Measurements from ENCODE around the gene PRAC1. TPM values are rescaled to one million over a fixed set of nuclear protein-coding genes. Genes with fewer than 3 reads are reported as not detected.
A peak's percentile ranks its signal among the peaks of the same experiment; 100 is the strongest.

Gene PRAC1
- total RNA-seq, 1 experiment from 2014 or later = not detected

DNA sequence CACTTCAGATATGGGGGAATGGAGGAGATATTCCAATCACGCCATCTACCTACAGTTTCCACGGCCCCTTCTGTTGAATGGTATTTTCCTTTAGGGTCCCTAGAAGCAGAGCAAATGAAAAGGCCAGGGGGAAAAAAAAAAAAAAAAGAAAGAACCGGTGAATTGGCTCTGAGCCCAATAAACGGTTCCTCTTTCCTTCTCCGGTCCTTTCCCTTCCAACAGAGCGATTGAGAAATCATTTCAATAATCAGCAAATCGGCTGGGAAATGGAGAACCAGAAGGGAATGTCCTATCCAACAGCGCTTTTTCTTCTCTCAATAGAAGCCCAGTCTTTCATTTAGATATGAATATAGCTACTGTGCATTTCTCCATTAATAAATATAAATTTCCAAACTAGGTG is 33.0 kb upstream of the PRAC1 start:
- Histone ChIP-seq H2BK12ac (ENCODE audit: insufficient read length, low read depth, low read length) (no peak overlapping the region), H2BK20ac (ENCODE audit: low read depth, low read length, poor library complexity, severe bottlenecking) (no peak overlapping the region), H3K4ac (ENCODE audit: low read depth, low read length) (no peak overlapping the region), H3K4me2 (ENCODE audit: insufficient read depth, insufficient read length, low read length) (peak overlapping the region; percentile 34), H2AK5ac (ENCODE audit: insufficient read length, low read length) (no peak overlapping the region), H3K18ac (ENCODE audit: insufficient read length, low read depth, low read length) (no peak overlapping the region), H3K56ac (ENCODE audit: insufficient read length, low read depth, low read length) (no peak overlapping the region), H2BK120ac (ENCODE audit: low read depth, low read length, poor library complexity, severe bottlenecking) (no peak overlapping the region), H3K23ac (ENCODE audit: insufficient read length, low read depth, low read length) (no peak overlapping the region), H3K23me2 (ENCODE audit: insufficient read length, low read depth, low read length, poor library complexity, severe bottlenecking) (no peaks in the 10 kb centered on the region), H3K79me1 (ENCODE audit: insufficient read depth, low read depth, low read length, poor library complexity, severe bottlenecking) (no peaks in the 10 kb centered on the region), H2BK5ac (ENCODE audit: insufficient read length, low read length) (no peak overlapping the region), H2AFZ (ENCODE audit: low read length) (no peak overlapping the region), H4K91ac (ENCODE audit: insufficient read length, low read depth, low read length) (no peak overlapping the region), H4K20me1 (ENCODE audit: control insufficient read depth, insufficient read depth, insufficient read length) (no peaks in the 10 kb centered on the region), H2BK15ac (ENCODE audit: low read depth, low read length) (no peak overlapping the region), H3T11ph (ENCODE audit: low read length) (no peak overlapping the region), H4K5ac (ENCODE audit: insufficient read length, low read depth, low read length) (no peak overlapping the region), H3K9me3 (ENCODE audit: control insufficient read depth, low read depth, low read length) (no peaks in the 10 kb centered on the region), H3K9ac (ENCODE audit: extremely low read depth, insufficient read length, low read length) (no peak overlapping the region), H3K27me3 (ENCODE audit: insufficient read depth, low read length) (peaks cover 81% of the 10 kb centered on the region), H3K79me2 (ENCODE audit: insufficient read depth, low read length) (no peaks in the 10 kb centered on the region), H4K8ac (replicated peaks; ENCODE audit: insufficient read length, low read depth, low read length) (no peak overlapping the region), H3K4me1 (ENCODE audit: insufficient read depth, low read length) (no peaks in the 10 kb centered on the region), H3K27ac (ENCODE audit: insufficient read length, low read depth, low read length) (no peak overlapping the region), H3K14ac (ENCODE audit: insufficient read depth, low read length) (no peak overlapping the region)
- no peak for DNase-seq
- Mint-ChIP-seq H3K27ac (no peak overlapping the region), H3K27me3 (ENCODE audit: low read depth) (peaks cover 99% of the 10 kb centered on the region), H3K9me3 (no peaks in the 10 kb centered on the region), H3K36me3 (ENCODE audit: insufficient read depth in 1 of 3, low read depth in 3 of 3) (no peaks in the 10 kb centered on the region; a peak in 1 of 7 replicates), H3K4me1 (peaks cover 5 to 8% of the 10 kb centered on the region in 2 experiments), H3K4me3 (peak overlapping the region in 1 of 2 experiments; percentile 67; a peak in 2 of 5 replicates)
- TF ChIP-seq, protein P1, sequence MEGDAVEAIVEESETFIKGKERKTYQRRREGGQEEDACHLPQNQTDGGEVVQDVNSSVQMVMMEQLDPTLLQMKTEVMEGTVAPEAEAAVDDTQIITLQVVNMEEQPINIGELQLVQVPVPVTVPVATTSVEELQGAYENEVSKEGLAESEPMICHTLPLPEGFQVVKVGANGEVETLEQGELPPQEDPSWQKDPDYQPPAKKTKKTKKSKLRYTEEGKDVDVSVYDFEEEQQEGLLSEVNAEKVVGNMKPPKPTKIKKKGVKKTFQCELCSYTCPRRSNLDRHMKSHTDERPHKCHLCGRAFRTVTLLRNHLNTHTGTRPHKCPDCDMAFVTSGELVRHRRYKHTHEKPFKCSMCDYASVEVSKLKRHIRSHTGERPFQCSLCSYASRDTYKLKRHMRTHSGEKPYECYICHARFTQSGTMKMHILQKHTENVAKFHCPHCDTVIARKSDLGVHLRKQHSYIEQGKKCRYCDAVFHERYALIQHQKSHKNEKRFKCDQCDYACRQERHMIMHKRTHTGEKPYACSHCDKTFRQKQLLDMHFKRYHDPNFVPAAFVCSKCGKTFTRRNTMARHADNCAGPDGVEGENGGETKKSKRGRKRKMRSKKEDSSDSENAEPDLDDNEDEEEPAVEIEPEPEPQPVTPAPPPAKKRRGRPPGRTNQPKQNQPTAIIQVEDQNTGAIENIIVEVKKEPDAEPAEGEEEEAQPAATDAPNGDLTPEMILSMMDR (conservative IDR thresholded peaks at IDR 0.05) = no peak
- WGBS (ENCODE audit: extremely low coverage, insufficient read length, low lambda C conversion rate) = no CpG with 5 or more reads among the region's 8 CpGs

All from H9 (cell line).